ENCODE data around the gene LECT2. TPM values are rescaled to one million over a fixed set of nuclear protein-coding genes. Genes with fewer than 3 reads are reported as not detected.

LECT2 gene
- total RNA-seq, 2 donors from 2014 or later: not detected

- Mint-ChIP-seq H3K4me1 (ENCODE audit: low read depth) (no peaks in the 10 kb centered on the region), H3K27me3 (ENCODE audit: low read depth) (peaks cover 53% of the 10 kb centered on the region), H3K9me3 (peaks cover 2 to 4% of the 10 kb centered on the region in 2 donors), H3K27ac (no peak overlapping the region), H3K4me3 (no peak overlapping the region), H3K36me3 (ENCODE audit: insufficient read depth in 2 of 2) (peaks cover 0 to 2% of the 10 kb centered on the region in 2 donors)
- ATAC-seq (replicated peaks in 1 of 2) (no peak), DNase-seq (no peak)
Observed at GRCh38 chr5:135974021-135974600, 19.3 kb upstream of the LECT2 start.

- Mint-ChIP-seq H3K4me1 (ENCODE audit: low read depth) (no peaks in the 10 kb centered on the region), H3K36me3 (ENCODE audit: insufficient read depth in 2 of 2) (peaks cover 0 to 2% of the 10 kb centered on the region in 2 donors), H3K9me3 (peaks cover 4% of the 10 kb centered on the region in 2 donors), H3K4me3 (no peak overlapping the region), H3K27ac (no peak overlapping the region), H3K27me3 (ENCODE audit: low read depth) (peaks cover 53% of the 10 kb centered on the region)
- no peak for DNase-seq
- ATAC-seq (replicated peaks in 1 of 2): no peak
Observed at GRCh38 chr5:135973323-135974020, 18.7 kb upstream of the LECT2 start.

GRCh38 chr5:135971701-135972100 is 16.9 kb upstream of the LECT2 start:
- H3K9me3 Mint-ChIP-seq: peaks cover 4 to 5% of the 10 kb centered on the region in 2 donors
- no peak overlapping the region for H3K4me3 Mint-ChIP-seq
- no peak overlapping the region for H3K27ac Mint-ChIP-seq
- ATAC-seq (replicated peaks in 1 of 2) (no peak), DNase-seq (no peak)
- H3K4me1 Mint-ChIP-seq (ENCODE audit: low read depth): no peaks in the 10 kb centered on the region
- H3K36me3 Mint-ChIP-seq (ENCODE audit: insufficient read depth in 2 of 2): peaks cover 0 to 2% of the 10 kb centered on the region in 2 donors
- H3K27me3 Mint-ChIP-seq (ENCODE audit: low read depth): peaks cover 41% of the 10 kb centered on the region

- no peak for ATAC-seq (replicated peaks in 1 of 2)
- Mint-ChIP-seq H3K27ac (no peak overlapping the region), H3K4me1 (ENCODE audit: low read depth) (no peaks in the 10 kb centered on the region), H3K9me3 (peaks cover 4 to 8% of the 10 kb centered on the region in 2 donors), H3K27me3 (ENCODE audit: low read depth) (no peaks in the 10 kb centered on the region), H3K36me3 (ENCODE audit: insufficient read depth in 2 of 2) (peaks cover 0 to 2% of the 10 kb centered on the region in 2 donors), H3K4me3 (no peak overlapping the region)
- DNase-seq: no peak
Observed at GRCh38 chr5:135966790-135967189, 12.0 kb upstream of the LECT2 start.

- ATAC-seq (replicated peaks in 1 of 2) (no peak), DNase-seq (no peak)
- Mint-ChIP-seq H3K4me3 (no peak overlapping the region), H3K4me1 (ENCODE audit: low read depth) (no peaks in the 10 kb centered on the region), H3K36me3 (ENCODE audit: insufficient read depth in 2 of 2) (peaks cover 0 to 2% of the 10 kb centered on the region in 2 donors), H3K27me3 (ENCODE audit: low read depth) (no peaks in the 10 kb centered on the region), H3K9me3 (peaks cover 4 to 8% of the 10 kb centered on the region in 2 donors), H3K27ac (no peak overlapping the region)
Observed at GRCh38 chr5:135966165-135966564, 11.4 kb upstream of the LECT2 start.

- Mint-ChIP-seq H3K27me3 (ENCODE audit: low read depth) (no peaks in the 10 kb centered on the region), H3K4me1 (ENCODE audit: low read depth) (no peaks in the 10 kb centered on the region), H3K9me3 (peaks cover 1 to 6% of the 10 kb centered on the region in 2 donors), H3K4me3 (no peak overlapping the region), H3K27ac (no peak overlapping the region), H3K36me3 (ENCODE audit: insufficient read depth in 2 of 2) (no peaks in the 10 kb centered on the region)
- DNase-seq: no peak
- ATAC-seq (replicated peaks in 1 of 2): no peak
Observed at GRCh38 chr5:135965504-135965903, 10.7 kb upstream of the LECT2 start.

- no peak for DNase-seq
- no peak overlapping the region for H3K27ac Mint-ChIP-seq
- no peaks in the 10 kb centered on the region for H3K4me1 Mint-ChIP-seq (ENCODE audit: low read depth)
- peaks cover under 1% of the 10 kb centered on the region for H3K27me3 Mint-ChIP-seq (ENCODE audit: low read depth)
- H3K9me3 Mint-ChIP-seq: peaks cover 0 to 6% of the 10 kb centered on the region in 2 donors
- no peak overlapping the region for H3K4me3 Mint-ChIP-seq
- no peak for ATAC-seq (replicated peaks in 1 of 2)
- no peaks in the 10 kb centered on the region for H3K36me3 Mint-ChIP-seq (ENCODE audit: insufficient read depth in 2 of 2)
Observed at GRCh38 chr5:135964670-135965320, 10.0 kb upstream of the LECT2 start.

- Mint-ChIP-seq H3K36me3 (ENCODE audit: insufficient read depth in 2 of 2) (no peaks in the 10 kb centered on the region), H3K9me3 (no peaks in the 10 kb centered on the region), H3K27me3 (ENCODE audit: low read depth) (peaks cover 21% of the 10 kb centered on the region), H3K27ac (no peak overlapping the region), H3K4me3 (no peak overlapping the region), H3K4me1 (ENCODE audit: low read depth) (no peaks in the 10 kb centered on the region)
- no peak for ATAC-seq (replicated peaks in 1 of 2)
- no peak for DNase-seq
Observed at GRCh38 chr5:135955525-135955924, 742 bp upstream of the LECT2 start.

- H3K4me1 Mint-ChIP-seq (ENCODE audit: low read depth): no peaks in the 10 kb centered on the region
- no peaks in the 10 kb centered on the region for H3K36me3 Mint-ChIP-seq (ENCODE audit: insufficient read depth in 2 of 2)
- H3K27ac Mint-ChIP-seq: peak overlapping the region; percentile 34
- DNase-seq: no peak
- peaks cover 21% of the 10 kb centered on the region for H3K27me3 Mint-ChIP-seq (ENCODE audit: low read depth)
- no peak for ATAC-seq (replicated peaks in 1 of 2)
- no peak overlapping the region for H3K4me3 Mint-ChIP-seq
- H3K9me3 Mint-ChIP-seq: no peaks in the 10 kb centered on the region
Observed at GRCh38 chr5:135953850-135954249, 933 bp downstream of the LECT2 start.

GRCh38 chr5:135952683-135953082 is 2.1 kb downstream of the LECT2 start:
- H3K4me1 Mint-ChIP-seq (ENCODE audit: low read depth): no peaks in the 10 kb centered on the region
- no peak overlapping the region for H3K4me3 Mint-ChIP-seq
- H3K36me3 Mint-ChIP-seq (ENCODE audit: insufficient read depth in 2 of 2): no peaks in the 10 kb centered on the region
- DNase-seq (no peak), ATAC-seq (replicated peaks in 1 of 2) (no peak)
- H3K27ac Mint-ChIP-seq: no peak overlapping the region
- H3K9me3 Mint-ChIP-seq: no peaks in the 10 kb centered on the region
- peaks cover 15% of the 10 kb centered on the region for H3K27me3 Mint-ChIP-seq (ENCODE audit: low read depth)

- no peak overlapping the region for H3K27ac Mint-ChIP-seq
- H3K36me3 Mint-ChIP-seq (ENCODE audit: insufficient read depth in 2 of 2): no peaks in the 10 kb centered on the region
- H3K4me3 Mint-ChIP-seq: no peak overlapping the region
- no peaks in the 10 kb centered on the region for H3K4me1 Mint-ChIP-seq (ENCODE audit: low read depth)
- ATAC-seq (replicated peaks in 1 of 2) (no peak), DNase-seq (no peak)
- H3K9me3 Mint-ChIP-seq: no peaks in the 10 kb centered on the region
- H3K27me3 Mint-ChIP-seq (ENCODE audit: low read depth): peaks cover 15% of the 10 kb centered on the region
Observed at GRCh38 chr5:135951807-135952206, 3.0 kb downstream of the LECT2 start.

- no peak overlapping the region for H3K27ac Mint-ChIP-seq
- no peaks in the 10 kb centered on the region for H3K36me3 Mint-ChIP-seq (ENCODE audit: insufficient read depth in 2 of 2)
- no peak overlapping the region for H3K4me3 Mint-ChIP-seq
- H3K27me3 Mint-ChIP-seq (ENCODE audit: low read depth): peaks cover 15% of the 10 kb centered on the region
- ATAC-seq (replicated peaks in 1 of 2): no peak
- DNase-seq: no peak
- no peaks in the 10 kb centered on the region for H3K4me1 Mint-ChIP-seq (ENCODE audit: low read depth)
- no peaks in the 10 kb centered on the region for H3K9me3 Mint-ChIP-seq
Observed at GRCh38 chr5:135951257-135951656, 3.5 kb downstream of the LECT2 start.

GRCh38 chr5:135950611-135951010 is 4.2 kb downstream of the LECT2 start:
- H3K36me3 Mint-ChIP-seq (ENCODE audit: insufficient read depth in 2 of 2): no peaks in the 10 kb centered on the region
- H3K27me3 Mint-ChIP-seq (ENCODE audit: low read depth): peaks cover 15% of the 10 kb centered on the region
- no peak for DNase-seq
- H3K4me1 Mint-ChIP-seq (ENCODE audit: low read depth): no peaks in the 10 kb centered on the region
- H3K27ac Mint-ChIP-seq: no peak overlapping the region
- no peak overlapping the region for H3K4me3 Mint-ChIP-seq
- ATAC-seq (replicated peaks in 1 of 2): no peak
- H3K9me3 Mint-ChIP-seq: no peaks in the 10 kb centered on the region
